ENCODE measurements around the gene MLLT6. TPM values are rescaled to one million over a fixed set of nuclear protein-coding genes. Genes with fewer than 3 reads are reported as not detected.

MLLT6 gene
- total RNA-seq (2016; rRNA removed; fragmentation: Illumina TruSeq; extraction: Trizol) = 27.6 and 50.7 TPM in 2 replicates
- 41.1 and 41.6 TPM in 2 replicates for total RNA-seq (2016; cell fraction: cytosol; rRNA removed; fragmentation: Illumina TruSeq; extraction: Trizol; ENCODE audit: low read depth)
- total RNA-seq (2016; cell fraction: insoluble cytoplasmic fraction; rRNA removed; fragmentation: Illumina TruSeq; extraction: Trizol) = 23.9 and 54.9 TPM in 2 replicates
- total RNA-seq (2016; cell fraction: membrane; rRNA removed; fragmentation: Illumina TruSeq; extraction: Trizol) = 44.6 and 48.3 TPM in 2 replicates
- 51.1 and 58.3 TPM in 2 replicates for total RNA-seq (2016; cell fraction: nucleus; rRNA removed; fragmentation: Illumina TruSeq; extraction: Trizol)
- 69.5 TPM in 2 replicates for polyA plus RNA-seq (2011; rRNA removed)
- 20.9 and 26.0 TPM in 2 replicates for polyA plus RNA-seq (2011; cell fraction: cytosol; rRNA removed)
- 261 and 305 TPM in 2 replicates for polyA plus RNA-seq (2011; cell fraction: nucleus; rRNA removed)
- polyA plus RNA-seq (2012) = 56.0 and 70.4 TPM in 2 replicates
- 2.1 and 3.2 TPM in 2 replicates for polyA plus RNA-seq (2016; cell fraction: cytosol; fragmentation: Illumina TruSeq; extraction: Trizol; ENCODE audit: low read depth)
- polyA plus RNA-seq (2016; cell fraction: insoluble cytoplasmic fraction; fragmentation: Illumina TruSeq; extraction: Trizol; ENCODE audit: low read depth) = 25.3 and 28.2 TPM in 2 replicates
- 10.7 and 10.9 TPM in 2 replicates for polyA plus RNA-seq (2016; cell fraction: membrane; fragmentation: Illumina TruSeq; extraction: Trizol; ENCODE audit: low read depth)
- polyA plus RNA-seq (2016; cell fraction: nucleus; fragmentation: Illumina TruSeq; extraction: Trizol; ENCODE audit: insufficient read depth, low read depth) = 142 and 147 TPM in 2 replicates
- 89.8 and 99.9 TPM in 2 replicates for polyA minus RNA-seq (2011; rRNA and poly(A)+ RNA removed; ENCODE audit: low replicate concordance)
- 29.2 and 32.2 TPM in 2 replicates for polyA minus RNA-seq (2011; cell fraction: cytosol; rRNA and poly(A)+ RNA removed)
- polyA minus RNA-seq (2011; cell fraction: nucleus; rRNA and poly(A)+ RNA removed) = 156 and 194 TPM in 2 replicates
- percentile 94 among the genes with signal in this experiment for Bru-seq, nascent RNA
- percentile 98 among the genes with signal in this experiment for BruChase-seq, experiment 1, labeled RNA remaining after a 6-hour chase
- percentile 96 among the genes with signal in this experiment for BruChase-seq, experiment 2, labeled RNA remaining after a 2-hour chase
- long read RNA-seq, experiment 1, partial matches to known transcripts = 0 of 23 reads
- long read RNA-seq, experiment 1, other reads (novel, unspliced or antisense) = 19 of 23 reads
- long read RNA-seq, experiment 2, full-length matches to known transcripts = 43 of 185 reads
- long read RNA-seq, experiment 2, partial matches to known transcripts = 30 of 185 reads
- long read RNA-seq, experiment 2, other reads (novel, unspliced or antisense) = 112 of 185 reads

DNA sequence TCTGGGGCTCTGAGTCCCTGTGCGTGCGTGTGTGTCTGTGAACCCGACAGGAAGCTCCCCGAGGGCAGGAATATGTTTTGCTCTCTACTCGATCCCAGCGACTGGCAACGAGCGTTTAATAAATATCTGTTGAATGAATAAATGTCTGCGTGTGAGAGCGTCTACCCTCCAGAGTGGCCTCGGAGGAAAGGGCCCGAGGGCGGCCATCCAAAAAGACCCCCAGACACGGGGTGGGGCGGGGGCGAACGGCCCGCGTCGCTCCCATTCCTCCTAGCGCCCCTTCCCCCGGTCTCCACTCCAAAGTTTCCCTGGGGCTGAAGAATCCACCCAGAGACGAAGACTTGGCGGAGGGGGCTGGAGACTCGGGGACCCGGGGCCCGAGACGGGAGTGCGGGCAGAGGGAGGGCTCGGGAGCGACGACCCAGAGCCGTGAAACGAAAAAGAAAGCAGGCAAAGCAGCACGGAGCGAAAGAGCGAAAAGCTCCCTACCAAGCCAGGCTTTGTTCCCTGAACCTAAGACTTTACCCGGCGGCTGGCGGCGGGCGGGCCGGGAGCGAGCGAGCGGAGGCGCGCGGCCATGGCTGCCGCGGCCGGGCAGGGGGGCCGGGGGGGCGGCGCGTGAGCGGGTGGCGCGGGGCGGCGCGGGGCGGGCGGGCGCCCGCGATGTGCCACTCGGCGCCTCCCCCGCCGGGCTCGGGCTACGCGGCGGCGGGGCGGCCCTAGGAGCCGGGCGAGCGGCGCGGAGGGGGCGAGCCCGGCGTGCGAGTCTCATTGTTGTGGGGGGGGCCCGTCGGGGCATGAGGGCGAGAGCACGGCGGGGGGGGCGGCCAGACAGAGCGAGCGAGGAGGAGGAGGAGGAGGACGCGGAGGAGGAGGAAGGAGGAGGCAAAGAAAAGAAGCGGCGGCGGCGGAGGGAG is at the start of gene MLLT6:
Gene MLLT6, plus strand, starts transcription at position 668 of the 917 bp plus-strand sequence. CDS start 360 bp downstream, outside the sequence.
- Histone ChIP-seq H3K9me3 (ENCODE audit: low read length) (no peaks in the 10 kb centered on the region), H2AFZ (ENCODE audit: low read length) (no peak within 1 kb of the TSS), H3K79me2 (ENCODE audit: insufficient read depth, low read length) (peaks cover 48% of the 10 kb centered on the region), H3K4me3 (replicated peaks in 1 of 3; ENCODE audit: insufficient read depth in 1 of 3, low read depth in 2 of 3, low read length in 3 of 3) (peak within 1 kb of the TSS; percentile 71 to 99 (median 95)), H3K4me1 (ENCODE audit: insufficient read depth, low read length) (peaks cover 64% of the 10 kb centered on the region), H3K4me2 (ENCODE audit: low read depth, low read length) (peak within 1 kb of the TSS; percentile 99), H3K36me3 (replicated peaks in 1 of 2; ENCODE audit: control insufficient read depth in 1 of 2, insufficient read depth in 2 of 2, low read length in 2 of 2) (peaks cover 11 to 26% of the 10 kb centered on the region in 2 experiments), H3K27me3 (ENCODE audit: control insufficient read depth in 1 of 2, insufficient read depth in 2 of 2, low read length in 2 of 2) (no peaks in the 10 kb centered on the region; a peak in 1 of 5 replicates), H3K9ac (ENCODE audit: insufficient read depth, low read depth, low read length) (peak within 1 kb of the TSS; percentile 100), H3K27ac (ENCODE audit: extremely low read length, insufficient read depth, low read length) (peak within 1 kb of the TSS; percentile 99), H4K20me1 (ENCODE audit: insufficient read depth, low read length) (peaks cover 12% of the 10 kb centered on the region)
- 2% methylated on average over 69 of the region's 100 CpGs for WGBS (ENCODE audit: low lambda C conversion rate)
- ChIA-PET POLR2A (interaction anchor here (1.2 to 8.9 kb wide), 15 partner anchors 12 to 91 kb away, joined by 5 to 106 read pairs (median 13); partner anchors contain the start of genes CISD3 and EPOP), CTCF (ENCODE audit: low intra/inter-chr PET ratio, low total read pairs) (interaction anchor here (0.7 to 1.8 kb wide), 2 partner anchors 25 to 28 kb away, joined by 3 to 4 read pairs; partner anchors contain the start of gene CISD3)
- ATAC-seq (peak; percentile 1), DNase-seq (ENCODE audit: low spot score) (peak; percentile 64), FAIRE-seq (no peak)
- intact Hi-C loops (cut with micrococcal nuclease; ENCODE audit: unreplicated experiment) = loop anchor here (1.0 kb wide), 1 partner anchor 48 kb away; no protein-coding TSS in a partner anchor
- in situ Hi-C loops (cut with HindIII; ENCODE audit: extremely low pct_ligation_motif_present, low pct_unique_long_range_greater_than_20kb) = no loop called here
- BruUV-seq (replicated peaks) = TSS peak; percentile 29
- TF ChIP-seq NKX3-1 (CRISPR knock-in tag; IDR thresholded peaks at IDR 0.05) (peak; percentile 63; the same call in 1 of the 2 replicates), FOXK2 (IDR thresholded peaks at IDR 0.05) (no peak), ZBTB21 (CRISPR knock-in tag; IDR thresholded peaks at IDR 0.05) (0 out of 2 replicates have a peak, but pooled peaks have one; percentile 42), NFE2L2 (IDR thresholded peaks at IDR 0.05; ENCODE audit: low read length) (no peak), FIP1L1 (IDR thresholded peaks at IDR 0.05; ENCODE audit: borderline replicate concordance, insufficient read depth, low read depth, low read length) (0 out of 2 replicates have a peak, but pooled peaks have one; percentile 74), RBFOX2 (IDR thresholded peaks at IDR 0.05; ENCODE audit: low read depth, low read length) (peak; percentile 83), ZNF251 (CRISPR knock-in tag; IDR thresholded peaks at IDR 0.05) (no peak), MIXL1 (CRISPR knock-in tag; IDR thresholded peaks at IDR 0.05) (peak; percentile 10; the same call in 1 of the 2 replicates), ZNF468 (CRISPR knock-in tag; IDR thresholded peaks at IDR 0.05) (no peak), ZNF143 (CRISPR knock-in tag; IDR thresholded peaks at IDR 0.05) (peak; percentile 46; the same call in 1 of the 2 replicates), RBM22 (optimal IDR thresholded peaks at IDR 0.05; ENCODE audit: low read length) (peak; percentile 70), NFE2L1 (CRISPR knock-in tag; IDR thresholded peaks at IDR 0.05; ENCODE audit: borderline replicate concordance) (no peak), MAX (IDR thresholded peaks at IDR 0.05) (peak; percentile 47), HOXA5 (CRISPR knock-in tag; IDR thresholded peaks at IDR 0.05) (peak; percentile 19; the same call in 1 of the 2 replicates), ATF5 (CRISPR knock-in tag; IDR thresholded peaks at IDR 0.05; ENCODE audit: low read depth) (no peak), SATB2 (CRISPR knock-in tag; IDR thresholded peaks at IDR 0.05) (peak; percentile 78; the same call in 1 of the 2 replicates)
- TF ChIP-seq, protein P1, sequence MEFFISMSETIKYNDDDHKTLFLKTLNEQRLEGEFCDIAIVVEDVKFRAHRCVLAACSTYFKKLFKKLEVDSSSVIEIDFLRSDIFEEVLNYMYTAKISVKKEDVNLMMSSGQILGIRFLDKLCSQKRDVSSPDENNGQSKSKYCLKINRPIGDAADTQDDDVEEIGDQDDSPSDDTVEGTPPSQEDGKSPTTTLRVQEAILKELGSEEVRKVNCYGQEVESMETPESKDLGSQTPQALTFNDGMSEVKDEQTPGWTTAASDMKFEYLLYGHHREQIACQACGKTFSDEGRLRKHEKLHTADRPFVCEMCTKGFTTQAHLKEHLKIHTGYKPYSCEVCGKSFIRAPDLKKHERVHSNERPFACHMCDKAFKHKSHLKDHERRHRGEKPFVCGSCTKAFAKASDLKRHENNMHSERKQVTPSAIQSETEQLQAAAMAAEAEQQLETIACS (CRISPR knock-in tag; IDR thresholded peaks at IDR 0.05) = peak; percentile 88

Data from HepG2 (cell line).